NCI-H524 (cell line): ENCODE results near the gene RPL14.
A peak's percentile ranks its signal among the peaks of the same experiment; 100 is the strongest.

Experiments used
- DNase-seq, 2 experiments: peaks; one replicate each; lab custom pipeline; 2025; lab: John Stamatoyannopoulos, UW

RPL14 gene

GRCh38 chr3:40463579-40463978 is 6.4 kb downstream of the RPL14 start:
- DNase-seq, result no peak

GRCh38 chr3:40464339-40465110 is 7.4 kb downstream of the RPL14 start:
- no peak for DNase-seq

GRCh38 chr3:40465111-40465407 is 7.9 kb downstream of the RPL14 start:
- DNase-seq, result no peak

GRCh38 chr3:40465456-40465855 is 8.3 kb downstream of the RPL14 start:
- no peak for DNase-seq

- no peak for DNase-seq
Measured at GRCh38 chr3:40468018-40468417, 10.9 kb downstream of the RPL14 start.

- DNase-seq, result no peak
Measured at GRCh38 chr3:40470701-40471100, 13.6 kb downstream of the RPL14 start.

- DNase-seq, result peak; percentile 4 to 55
Measured at GRCh38 chr3:40476478-40477470, 19.6 kb downstream of the RPL14 start, which contains the start of gene ZNF619. Gene ZNF619 (plus strand): TSS chr3:40477122. CDS start chr3:40477980, 858 bp downstream.

- no peak for DNase-seq
Measured at GRCh38 chr3:40477666-40478065, 20.5 kb downstream of the RPL14 start.

- DNase-seq, result no peak
Measured at GRCh38 chr3:40487172-40487571, 30.0 kb downstream of the RPL14 start.

- no peak for DNase-seq
Measured at GRCh38 chr3:40490916-40491315, 33.8 kb downstream of the RPL14 start.

- DNase-seq, result no peak
Measured at GRCh38 chr3:40494698-40495097, 37.6 kb downstream of the RPL14 start.

GRCh38 chr3:40497288-40497687 is 40.1 kb downstream of the RPL14 start:
- no peak for DNase-seq

- no peak for DNase-seq
Measured at GRCh38 chr3:40499952-40500351, 42.8 kb downstream of the RPL14 start.

GRCh38 chr3:40502034-40502433 is 44.9 kb downstream of the RPL14 start:
- DNase-seq, result no peak

- DNase-seq, result no peak
Measured at GRCh38 chr3:40504636-40505430, 47.7 kb downstream of the RPL14 start.

GRCh38 chr3:40505599-40506462 is 48.7 kb downstream of the RPL14 start, which contains the start of gene ZNF620:
Gene ZNF620 (plus strand): TSS chr3:40506039. CDS start chr3:40506353, 314 bp downstream.
- peak; percentile 91 to 96 for DNase-seq

GRCh38 chr3:40511031-40511718 is 54.0 kb downstream of the RPL14 start:
- DNase-seq, result no peak

- DNase-seq, result no peak
Measured at GRCh38 chr3:40516201-40516600, 59.1 kb downstream of the RPL14 start.

- no peak for DNase-seq
Measured at GRCh38 chr3:40518067-40518466, 60.9 kb downstream of the RPL14 start.
